ENCODE results near the gene CPSF7.

CPSF7 gene

GRCh38 chr11:61422226-61422625 is 7.5 kb downstream of the CPSF7 start:
- no peak for TF ChIP-seq JUND (IDR thresholded peaks at IDR 0.05; ENCODE audit: low read depth)
- in situ Hi-C loops (cut with HindIII; ENCODE audit: low pct_unique_long_range_greater_than_20kb, low sequenced_read_pairs) = no loop called here
- no peak for DNase-seq (ENCODE audit: low read depth in 1 of 2, low spot score in 1 of 2)

GRCh38 chr11:61418136-61418535 is 11.6 kb downstream of the CPSF7 start:
- DNase-seq (ENCODE audit: low read depth in 1 of 2, low spot score in 1 of 2) = no peak
- in situ Hi-C loops (cut with HindIII; ENCODE audit: low pct_unique_long_range_greater_than_20kb, low sequenced_read_pairs) = no loop called here
- no peak for TF ChIP-seq JUND (IDR thresholded peaks at IDR 0.05; ENCODE audit: low read depth)

- DNase-seq (ENCODE audit: low read depth in 1 of 2, low spot score in 1 of 2) = no peak
- in situ Hi-C loops (cut with HindIII; ENCODE audit: low pct_unique_long_range_greater_than_20kb, low sequenced_read_pairs) = no loop called here
- TF ChIP-seq JUND (IDR thresholded peaks at IDR 0.05; ENCODE audit: low read depth) = no peak
Measured at GRCh38 chr11:61417670-61418069, 12.1 kb downstream of the CPSF7 start.

GRCh38 chr11:61416941-61417340 is 12.8 kb downstream of the CPSF7 start:
- no peak for DNase-seq (ENCODE audit: low read depth in 1 of 2, low spot score in 1 of 2)
- in situ Hi-C loops (cut with HindIII; ENCODE audit: low pct_unique_long_range_greater_than_20kb, low sequenced_read_pairs) = no loop called here
- TF ChIP-seq JUND (IDR thresholded peaks at IDR 0.05; ENCODE audit: low read depth) = no peak

- no peak for DNase-seq (ENCODE audit: low read depth in 1 of 2, low spot score in 1 of 2)
- in situ Hi-C loops (cut with HindIII; ENCODE audit: low pct_unique_long_range_greater_than_20kb, low sequenced_read_pairs) = no loop called here
- TF ChIP-seq JUND (IDR thresholded peaks at IDR 0.05; ENCODE audit: low read depth) = no peak
Measured at GRCh38 chr11:61415381-61415780, 14.4 kb downstream of the CPSF7 start.

- TF ChIP-seq JUND (IDR thresholded peaks at IDR 0.05; ENCODE audit: low read depth) = no peak
- DNase-seq (ENCODE audit: low read depth in 1 of 2, low spot score in 1 of 2) = no peak
- in situ Hi-C loops (cut with HindIII; ENCODE audit: low pct_unique_long_range_greater_than_20kb, low sequenced_read_pairs) = no loop called here
Measured at GRCh38 chr11:61414547-61414946, 15.2 kb downstream of the CPSF7 start.

GRCh38 chr11:61413496-61413895 is 16.3 kb downstream of the CPSF7 start:
- no peak for TF ChIP-seq JUND (IDR thresholded peaks at IDR 0.05; ENCODE audit: low read depth)
- no peak for DNase-seq (ENCODE audit: low read depth in 1 of 2, low spot score in 1 of 2)
- in situ Hi-C loops (cut with HindIII; ENCODE audit: low pct_unique_long_range_greater_than_20kb, low sequenced_read_pairs) = no loop called here

GRCh38 chr11:61411589-61411988 is 18.2 kb downstream of the CPSF7 start:
- in situ Hi-C loops (cut with HindIII; ENCODE audit: low pct_unique_long_range_greater_than_20kb, low sequenced_read_pairs) = no loop called here
- no peak for TF ChIP-seq JUND (IDR thresholded peaks at IDR 0.05; ENCODE audit: low read depth)
- DNase-seq (ENCODE audit: low read depth in 1 of 2, low spot score in 1 of 2) = no peak

- DNase-seq (ENCODE audit: low read depth in 1 of 2, low spot score in 1 of 2) = no peak
Measured at GRCh38 chr11:61406991-61407728, 22.6 kb downstream of the CPSF7 start.

GRCh38 chr11:61406067-61406466 is 23.7 kb downstream of the CPSF7 start:
- no peak for TF ChIP-seq JUND (IDR thresholded peaks at IDR 0.05; ENCODE audit: low read depth)
- DNase-seq (ENCODE audit: low read depth in 1 of 2, low spot score in 1 of 2) = no peak
- in situ Hi-C loops (cut with HindIII; ENCODE audit: low pct_unique_long_range_greater_than_20kb, low sequenced_read_pairs) = no loop called here

More at GRCh38 chr11:61406991-61407728, 22.6 kb downstream of the CPSF7 start:
- no peak for TF ChIP-seq JUND (IDR thresholded peaks at IDR 0.05; ENCODE audit: low read depth)
- in situ Hi-C loops (cut with HindIII; ENCODE audit: low pct_unique_long_range_greater_than_20kb, low sequenced_read_pairs) = no loop called here

- DNase-seq (ENCODE audit: low read depth in 1 of 2, low spot score in 1 of 2) = no peak
- in situ Hi-C loops (cut with HindIII; ENCODE audit: low pct_unique_long_range_greater_than_20kb, low sequenced_read_pairs) = no loop called here
- no peak for TF ChIP-seq JUND (IDR thresholded peaks at IDR 0.05; ENCODE audit: low read depth)
Measured at GRCh38 chr11:61404641-61405040, 25.1 kb downstream of the CPSF7 start.

- no peak for TF ChIP-seq JUND (IDR thresholded peaks at IDR 0.05; ENCODE audit: low read depth)
- DNase-seq (ENCODE audit: low read depth in 1 of 2, low spot score in 1 of 2) = no peak
Measured at GRCh38 chr11:61404103-61404502, 25.7 kb downstream of the CPSF7 start.

GRCh38 chr11:61403658-61404057 is 26.1 kb downstream of the CPSF7 start:
- DNase-seq (ENCODE audit: low read depth in 1 of 2, low spot score in 1 of 2) = no peak
- in situ Hi-C loops (cut with HindIII; ENCODE audit: low pct_unique_long_range_greater_than_20kb, low sequenced_read_pairs) = no loop called here
- no peak for TF ChIP-seq JUND (IDR thresholded peaks at IDR 0.05; ENCODE audit: low read depth)

More at GRCh38 chr11:61404103-61404502, 25.7 kb downstream of the CPSF7 start:
- in situ Hi-C loops (cut with HindIII; ENCODE audit: low pct_unique_long_range_greater_than_20kb, low sequenced_read_pairs) = no loop called here

GRCh38 chr11:61401573-61401972 is 28.2 kb downstream of the CPSF7 start:
- in situ Hi-C loops (cut with HindIII; ENCODE audit: low pct_unique_long_range_greater_than_20kb, low sequenced_read_pairs) = no loop called here
- TF ChIP-seq JUND (IDR thresholded peaks at IDR 0.05; ENCODE audit: low read depth) = no peak
- no peak for DNase-seq (ENCODE audit: low read depth in 1 of 2, low spot score in 1 of 2)
